HG02610 (cell line): Measurements from ENCODE around the gene WFIKKN1.
"Not testable (repeated sequence)": the region's sequence is repeated elsewhere in the genome, so short reads cannot be mapped to it uniquely, and the experiment has no call there.

Experiments used
- ATAC-seq: cut with Tn5 transposase; IDR thresholded peaks from one replicate; pipeline ENCODE4 v1.9.1; 2021; ENCODE audit warnings: mild to moderate bottlenecking, moderate library complexity; ENCODE audit not compliant: unreplicated experiment

The WFIKKN1 gene

GRCh38 chr16:595094-595528, 35.7 kb upstream of the WFIKKN1 start:
- no peak for ATAC-seq

DNA sequence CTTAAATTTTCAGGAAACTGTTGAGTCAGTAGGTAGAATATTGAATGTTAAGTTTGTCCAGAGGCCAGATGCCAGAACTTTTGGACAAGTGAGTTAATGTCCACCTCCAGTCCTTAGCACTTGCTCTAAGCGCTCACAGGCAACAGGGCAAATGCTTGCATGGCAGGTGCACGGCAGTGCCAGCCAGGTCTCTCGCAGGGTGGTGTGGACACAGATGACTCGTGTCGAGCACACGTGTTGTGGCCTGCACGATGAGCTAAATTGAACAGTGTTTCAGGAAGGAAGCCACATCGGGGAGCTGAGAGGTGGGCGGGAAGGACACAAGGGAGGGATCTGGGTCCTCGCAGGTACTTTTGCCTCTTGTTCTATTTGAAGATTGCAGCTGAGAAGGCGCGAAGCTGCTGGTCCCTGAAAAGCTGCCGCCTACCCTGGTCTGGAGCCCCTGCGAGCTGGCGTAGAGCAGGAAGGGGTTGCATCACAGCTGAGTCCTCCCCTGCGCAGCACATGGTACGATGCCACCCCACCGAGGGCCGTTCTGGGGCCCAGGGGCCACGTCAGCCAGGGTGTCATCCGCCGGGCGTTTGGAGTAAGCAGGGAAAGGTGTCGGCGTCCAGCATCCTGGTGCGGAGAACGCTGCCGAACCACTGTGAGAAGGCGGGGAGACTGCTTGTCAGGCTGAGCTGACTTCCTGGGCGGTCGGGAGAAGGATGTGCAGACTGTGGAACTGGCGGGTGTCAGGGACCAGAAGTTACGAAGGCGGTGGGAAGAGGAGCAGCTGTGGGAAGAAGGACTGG, 34.6 kb upstream of the WFIKKN1 start:
- ATAC-seq = no peak

GRCh38 chr16:596736-597060, 34.1 kb upstream of the WFIKKN1 start:
- ATAC-seq = no peak

- not testable (repeated sequence) for ATAC-seq
Observed at GRCh38 chr16:597655-598054, 33.1 kb upstream of the WFIKKN1 start.

DNA sequence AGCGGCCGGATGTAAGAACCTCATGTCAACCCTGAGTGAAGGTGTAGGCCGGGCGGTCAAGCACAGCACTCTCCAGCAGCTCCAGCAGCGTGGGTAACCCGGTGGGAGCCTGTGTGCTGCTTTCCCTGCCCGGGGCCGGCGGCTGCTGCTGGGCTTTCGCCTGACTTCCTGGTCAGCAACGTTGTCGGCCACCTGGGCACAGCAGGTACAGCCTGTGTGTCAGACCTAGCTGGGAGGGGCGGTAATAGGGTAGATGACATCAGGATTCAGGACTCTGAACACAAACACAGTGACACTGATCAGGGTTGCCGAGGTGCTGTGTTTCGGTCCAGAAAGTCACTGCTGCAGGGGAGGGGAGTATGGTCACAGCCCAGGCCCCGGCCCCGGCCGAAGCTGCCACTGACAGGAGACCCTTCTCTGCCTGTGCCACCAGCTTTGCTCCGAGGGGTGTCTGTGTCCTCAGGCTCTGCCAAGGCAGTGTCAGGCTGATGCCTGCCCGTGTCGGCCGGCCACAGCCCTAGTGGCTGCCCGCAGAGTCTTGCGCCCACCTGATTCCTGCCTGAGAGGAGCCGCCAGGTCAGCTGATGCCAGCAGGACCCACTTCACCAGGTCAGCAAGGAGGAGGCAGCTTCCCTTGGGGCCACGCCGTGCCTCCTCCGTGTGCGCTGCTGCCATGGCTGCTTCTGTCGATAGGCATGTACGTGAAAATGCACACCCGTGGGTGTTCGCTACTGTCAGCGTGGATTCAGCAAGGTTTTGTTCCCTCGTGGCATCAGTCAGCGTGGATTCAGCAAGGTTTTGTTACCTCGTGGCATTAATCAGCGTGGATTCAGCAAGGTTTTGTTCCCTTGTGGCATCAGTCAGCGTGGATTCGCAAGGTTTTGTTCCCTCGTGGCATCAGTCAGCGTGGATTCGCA, 31.7 kb upstream of the WFIKKN1 start:
- no peak for ATAC-seq

DNA sequence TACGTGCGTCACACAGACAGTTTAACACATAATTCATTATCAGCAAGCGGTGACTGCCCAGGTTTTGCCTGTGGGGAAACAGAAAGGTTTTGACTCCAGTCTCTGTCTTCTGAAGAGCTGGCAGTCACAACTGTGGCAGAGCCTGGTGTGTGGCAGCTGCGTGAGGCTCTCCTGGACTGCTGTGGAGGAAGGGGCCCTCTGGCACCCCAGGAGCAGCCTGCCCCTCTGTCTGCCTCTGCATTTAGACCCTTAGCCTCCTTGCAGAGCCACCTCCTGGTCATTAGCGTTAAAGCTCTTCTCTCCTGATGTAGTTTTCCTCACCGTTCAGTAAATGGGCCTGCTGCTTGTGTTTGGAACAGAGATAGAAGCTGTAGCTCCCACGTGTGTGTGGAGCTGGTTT, 30.0 kb upstream of the WFIKKN1 start:
- no peak for ATAC-seq

DNA sequence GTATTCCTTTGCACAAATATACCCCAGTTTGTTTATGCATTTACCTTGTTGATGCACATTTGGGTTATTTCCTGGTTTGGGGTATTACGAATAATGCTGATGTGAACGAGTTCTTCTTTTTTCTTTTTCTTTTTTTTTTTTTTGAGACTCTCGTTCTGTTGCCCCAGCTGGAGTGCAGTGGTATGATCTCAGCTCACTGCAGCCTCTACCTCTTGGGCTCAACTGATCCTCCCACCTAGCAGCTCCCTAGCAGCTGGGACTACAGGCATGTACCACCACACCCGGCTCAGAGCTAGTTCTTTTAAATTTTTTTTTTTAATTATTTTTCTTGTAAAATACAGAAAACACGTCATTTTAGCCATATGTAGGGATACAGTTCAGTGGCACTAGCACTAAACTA, 26.9 kb upstream of the WFIKKN1 start:
- ATAC-seq = no peak

GRCh38 chr16:606656-607307, 24.0 kb upstream of the WFIKKN1 start:
- no peak for ATAC-seq

GRCh38 chr16:608019-608418, 22.8 kb upstream of the WFIKKN1 start:
- no peak for ATAC-seq

DNA sequence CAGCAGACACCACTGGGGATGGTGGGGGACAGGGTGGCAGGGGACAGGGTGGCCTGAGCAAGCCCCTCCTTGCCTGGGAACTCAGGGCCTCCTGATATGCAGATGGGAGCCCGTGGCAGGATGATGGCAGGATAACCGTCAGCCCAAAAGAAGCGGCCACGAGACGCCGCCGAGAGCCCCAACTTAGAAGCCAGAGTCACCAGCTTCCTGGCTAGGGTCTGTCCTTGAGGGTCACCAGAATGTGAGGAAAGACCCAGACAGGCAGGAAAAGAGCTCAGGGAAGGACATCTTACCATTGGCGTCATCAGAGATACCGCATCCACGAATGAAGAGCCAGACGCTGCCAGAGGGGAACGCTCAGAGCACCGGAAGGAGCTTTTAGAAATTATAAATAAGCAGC, 21.5 kb upstream of the WFIKKN1 start:
- no peak for ATAC-seq

- ATAC-seq = no peak
Observed at GRCh38 chr16:609984-610383, 20.8 kb upstream of the WFIKKN1 start.

- no peak for ATAC-seq
Observed at GRCh38 chr16:610513-611381, 20.0 kb upstream of the WFIKKN1 start.

DNA sequence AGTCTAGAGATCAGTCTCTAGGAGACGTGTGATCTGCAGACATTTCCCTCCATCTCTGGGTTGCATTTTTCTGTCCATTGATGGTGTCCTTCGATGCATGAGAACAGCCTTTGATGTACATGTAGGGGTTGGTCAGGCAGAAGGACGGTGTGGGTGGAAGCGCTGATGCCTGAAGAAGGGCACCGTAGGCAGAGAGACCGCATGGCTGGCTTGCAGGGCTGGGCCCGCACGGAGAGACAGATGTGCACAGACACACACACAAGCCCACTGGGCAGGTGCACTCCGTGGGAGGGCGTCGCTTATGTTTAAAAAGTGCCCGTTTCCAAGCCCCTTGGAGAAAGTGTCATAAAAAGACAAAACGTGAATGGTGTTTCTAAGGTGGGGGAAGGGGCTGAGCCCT, 15.7 kb upstream of the WFIKKN1 start:
- ATAC-seq = no peak

DNA sequence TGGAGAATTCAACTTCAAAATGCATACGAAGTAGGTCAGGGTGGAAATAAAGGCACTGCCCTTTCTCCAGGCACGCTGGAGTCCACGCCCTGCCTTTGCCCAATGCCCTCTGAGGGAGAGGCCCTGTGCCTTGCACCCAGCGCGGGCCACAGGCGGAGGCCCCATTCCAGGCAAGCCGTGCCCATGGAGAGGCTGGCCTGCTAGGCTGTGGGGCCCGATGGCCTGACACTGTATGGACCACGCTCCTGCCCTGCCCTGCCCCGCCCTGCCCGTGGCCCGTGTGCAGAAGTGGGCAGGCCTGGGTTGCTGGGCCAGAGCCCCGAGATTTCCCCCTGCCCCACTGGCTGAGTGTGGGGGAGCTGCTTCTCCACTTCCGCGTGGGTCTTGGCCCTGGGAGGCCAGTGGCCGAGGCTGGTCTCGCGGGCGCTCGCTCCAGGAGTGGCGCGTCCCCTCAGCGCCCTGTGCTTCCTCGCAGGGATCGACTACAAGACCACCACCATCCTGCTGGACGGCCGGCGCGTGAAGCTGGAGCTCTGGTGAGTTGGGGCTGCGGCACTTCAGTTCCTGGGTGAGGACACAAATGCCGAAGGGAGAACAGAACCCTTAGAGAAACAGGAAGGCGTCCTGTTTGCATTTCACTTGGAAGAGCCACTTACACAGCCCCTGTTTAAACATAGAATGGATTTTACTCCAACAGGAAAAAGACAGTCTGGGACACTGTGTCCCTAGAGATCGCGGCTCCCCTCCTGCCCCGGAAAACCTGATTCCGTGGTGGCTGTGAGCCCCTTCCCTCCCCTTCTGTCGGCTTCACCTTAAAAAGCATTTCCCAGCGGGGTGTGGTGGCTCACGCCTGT, 13.8 kb upstream of the WFIKKN1 start:
- ATAC-seq = no peak

- no peak for ATAC-seq
Observed at GRCh38 chr16:617855-618254, 12.9 kb upstream of the WFIKKN1 start.

- ATAC-seq = no peak
Observed at GRCh38 chr16:619476-620100, 11.2 kb upstream of the WFIKKN1 start.

- ATAC-seq = no peak
Observed at GRCh38 chr16:620700-621525, 9.9 kb upstream of the WFIKKN1 start.

GRCh38 chr16:621526-622105, 9.2 kb upstream of the WFIKKN1 start:
- no peak for ATAC-seq
